HG03521 (cell line): Measurements from ENCODE around the gene TSC22D2.

ENCODE experiments used
- ATAC-seq: cut with Tn5 transposase; IDR thresholded peaks from one replicate; pipeline ENCODE4 v1.9.1; 2021; ENCODE audit warnings: mild to moderate bottlenecking, moderate library complexity; ENCODE audit not compliant: unreplicated experiment

TSC22D2 gene

GRCh38 chr3:150411106-150411460 is 3.0 kb downstream of the TSC22D2 start:
- ATAC-seq, result no peak

GRCh38 chr3:150411546-150411945 is 3.4 kb downstream of the TSC22D2 start:
- ATAC-seq, result no peak

GRCh38 chr3:150411976-150412375 is 3.9 kb downstream of the TSC22D2 start:
- ATAC-seq, result no peak

DNA sequence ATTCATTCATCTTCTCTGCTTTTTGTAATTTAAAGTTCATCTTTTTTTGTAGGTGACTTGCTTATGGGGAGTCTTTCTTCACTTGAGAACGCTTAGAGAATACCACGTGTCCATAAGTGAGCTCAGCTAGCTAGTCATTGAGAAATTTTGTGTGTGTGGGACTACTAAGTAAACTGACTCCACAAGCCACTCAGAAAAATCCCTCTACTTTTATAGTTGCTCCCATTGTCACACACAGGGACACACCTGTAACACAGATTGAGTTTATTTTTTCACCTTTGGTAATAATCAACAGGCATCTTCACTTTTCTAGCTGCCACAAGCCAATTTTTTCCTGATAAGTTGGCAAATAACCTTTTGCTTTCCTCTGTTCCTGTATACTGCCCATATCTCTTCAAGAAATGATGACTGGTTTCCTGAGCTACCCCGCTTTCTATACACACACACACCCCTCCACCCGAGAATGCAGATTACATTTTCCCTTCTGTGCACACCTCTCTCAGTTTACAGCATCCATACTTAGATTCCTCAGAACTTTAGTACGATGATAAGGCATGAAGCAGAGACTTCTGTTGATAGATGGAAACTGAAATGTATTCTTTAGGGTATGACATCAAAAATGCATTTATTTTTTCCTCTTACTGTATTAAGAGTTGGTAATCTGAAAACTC is 4.6 kb downstream of the TSC22D2 start:
- no peak for ATAC-seq

DNA sequence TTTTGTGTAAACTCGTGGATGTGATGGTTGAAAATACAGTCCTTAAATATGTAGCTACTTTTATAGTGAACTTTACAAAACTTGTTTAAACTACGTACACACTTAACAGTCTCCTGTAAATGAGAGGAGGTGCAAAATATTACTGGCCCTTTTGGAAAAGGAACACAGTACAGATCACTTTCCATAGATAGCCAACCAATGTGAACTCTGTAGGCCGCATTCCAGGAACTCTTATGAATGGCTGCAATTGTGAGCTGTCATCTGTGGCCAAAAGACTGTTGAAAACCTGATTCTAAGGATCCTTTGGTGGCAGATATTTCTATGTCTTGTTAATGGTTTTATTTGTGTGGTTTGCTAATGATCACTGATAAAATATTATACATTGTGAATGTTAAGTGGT is 6.2 kb downstream of the TSC22D2 start:
- no peak for ATAC-seq

GRCh38 chr3:150414959-150415358 is 6.9 kb downstream of the TSC22D2 start:
- ATAC-seq, result no peak

DNA sequence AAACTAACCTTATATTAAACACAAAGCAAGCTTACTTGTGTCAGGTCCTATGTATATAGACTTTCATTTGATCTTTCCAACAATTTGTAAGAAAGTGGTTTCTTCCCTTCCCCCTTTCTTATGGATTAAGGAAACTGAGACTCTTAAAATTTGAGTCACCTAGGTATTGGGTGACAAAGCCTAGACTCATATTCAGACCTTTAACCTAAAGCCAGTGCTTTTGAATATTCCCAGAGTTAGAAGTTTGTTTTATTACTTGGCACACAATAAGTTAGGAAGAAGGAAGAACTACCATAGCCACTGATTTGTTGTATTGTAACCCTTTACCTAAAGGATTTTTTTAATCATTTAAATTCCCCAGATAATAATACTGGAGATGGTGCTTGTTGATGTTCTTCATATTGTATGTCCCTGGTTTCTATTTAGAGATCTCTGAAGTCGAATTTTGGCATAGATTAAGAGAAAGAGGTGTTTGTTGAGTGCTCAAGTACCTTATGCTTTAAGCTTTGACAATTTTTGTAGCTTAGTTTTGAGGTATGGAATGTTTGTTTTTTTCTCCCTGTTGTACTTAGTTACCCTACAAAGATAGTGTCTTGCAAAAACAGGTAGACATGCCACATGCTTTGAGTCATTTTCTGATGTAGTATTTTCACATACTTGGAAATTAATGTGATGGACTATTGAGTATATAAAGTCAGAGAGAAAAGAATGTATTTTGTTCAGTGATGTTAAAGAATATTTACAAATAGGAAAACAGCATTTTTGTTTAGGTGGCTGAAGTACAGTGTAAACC is 11.2 kb downstream of the TSC22D2 start:
- no peak for ATAC-seq

DNA sequence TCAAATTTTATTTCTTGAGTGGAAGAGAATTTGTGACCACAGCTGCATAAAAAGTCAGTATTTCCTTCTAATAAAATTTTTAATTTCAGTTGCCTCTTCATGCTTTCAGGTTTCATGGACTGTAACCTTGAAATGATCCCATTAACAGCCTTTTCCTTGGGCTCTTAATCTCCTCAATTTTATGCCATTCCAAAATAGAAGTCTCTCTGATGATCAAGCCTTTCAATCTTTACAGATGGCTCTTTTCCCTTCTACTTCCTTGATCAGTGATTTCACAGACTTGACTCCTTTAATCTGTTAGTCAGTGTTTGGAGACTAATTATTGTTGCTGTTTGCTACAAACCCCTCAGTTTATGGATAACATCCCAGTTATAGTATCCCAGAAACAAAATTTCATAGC is 11.9 kb downstream of the TSC22D2 start:
- no peak for ATAC-seq

DNA sequence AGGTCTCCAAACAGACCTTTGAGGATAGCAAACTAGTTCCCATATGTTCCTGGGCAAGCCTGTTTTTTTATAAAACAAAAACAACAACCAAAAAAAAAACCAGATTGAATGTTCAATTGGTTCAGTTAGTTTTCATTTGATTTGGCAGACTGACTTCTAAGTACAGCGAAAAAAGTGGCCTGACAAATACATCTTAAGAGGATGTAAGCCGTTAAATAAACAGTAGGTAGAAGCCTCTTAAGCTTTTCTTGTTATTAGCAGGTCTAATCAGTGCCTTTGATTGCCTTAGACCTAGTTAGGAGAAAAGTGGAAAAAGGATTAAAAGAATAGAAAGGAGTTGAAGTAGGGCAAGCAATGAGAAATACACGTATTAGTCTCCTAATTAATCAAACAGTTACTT is 13.2 kb downstream of the TSC22D2 start:
- ATAC-seq, result no peak

DNA sequence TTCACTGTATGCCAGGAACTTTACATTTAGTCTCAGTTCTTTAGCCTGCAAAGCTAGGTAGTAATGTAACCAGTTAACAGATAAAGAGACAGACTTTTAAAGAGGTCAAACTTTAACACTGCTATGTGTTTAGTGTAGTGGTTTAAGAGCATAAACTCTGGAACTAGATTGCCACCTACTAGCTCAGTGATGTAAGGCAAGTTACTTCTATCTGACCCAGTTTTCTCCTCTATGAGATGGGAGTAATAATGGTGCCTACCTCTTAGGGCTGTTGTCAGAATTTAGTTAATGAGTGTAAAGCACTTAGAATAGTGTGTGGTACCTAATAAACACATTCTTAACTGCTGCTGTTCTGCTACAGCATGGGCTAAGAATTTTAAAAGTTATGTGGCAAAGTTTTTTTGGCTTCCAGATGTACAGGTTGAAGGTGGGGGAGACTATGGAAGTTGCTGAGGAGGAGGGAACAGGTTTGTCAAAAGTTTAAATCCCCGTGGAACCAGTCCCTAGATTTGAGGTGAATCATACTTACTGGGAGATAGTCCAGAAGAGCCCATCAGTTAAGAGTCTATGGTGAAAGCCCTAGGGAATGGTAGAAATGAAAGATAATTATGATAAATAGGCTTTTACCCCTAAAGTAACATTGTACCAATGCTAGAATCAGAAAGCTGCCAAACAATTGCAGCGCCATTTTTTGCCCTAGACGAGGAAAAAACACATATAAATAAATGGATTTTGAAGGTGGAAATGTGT is 13.9 kb downstream of the TSC22D2 start:
- ATAC-seq, result no peak

- ATAC-seq, result no peak
Measured at GRCh38 chr3:150422907-150423306, 14.8 kb downstream of the TSC22D2 start.

- no peak for ATAC-seq
Measured at GRCh38 chr3:150423761-150424160, 15.7 kb downstream of the TSC22D2 start.

GRCh38 chr3:150426292-150426691 is 18.2 kb downstream of the TSC22D2 start:
- ATAC-seq, result no peak

DNA sequence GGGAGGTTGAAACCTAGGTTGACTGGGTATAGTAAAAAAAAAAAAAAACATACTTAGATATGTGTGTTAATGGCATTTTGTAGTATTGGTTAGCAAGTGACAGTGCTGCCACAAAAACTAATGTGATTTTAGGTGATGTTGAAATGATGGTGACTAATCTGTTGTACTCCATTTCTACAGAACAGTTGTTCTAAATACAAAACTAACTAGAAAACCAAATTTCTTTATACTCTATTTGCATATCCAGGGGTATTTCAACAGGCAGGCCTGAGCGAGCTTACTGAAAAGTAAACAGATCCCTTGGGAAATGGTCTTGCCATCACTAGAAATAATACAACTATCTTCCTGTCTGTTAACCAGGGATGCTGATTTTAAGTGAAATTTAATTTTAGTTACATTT is 20.5 kb downstream of the TSC22D2 start:
- no peak for ATAC-seq

DNA sequence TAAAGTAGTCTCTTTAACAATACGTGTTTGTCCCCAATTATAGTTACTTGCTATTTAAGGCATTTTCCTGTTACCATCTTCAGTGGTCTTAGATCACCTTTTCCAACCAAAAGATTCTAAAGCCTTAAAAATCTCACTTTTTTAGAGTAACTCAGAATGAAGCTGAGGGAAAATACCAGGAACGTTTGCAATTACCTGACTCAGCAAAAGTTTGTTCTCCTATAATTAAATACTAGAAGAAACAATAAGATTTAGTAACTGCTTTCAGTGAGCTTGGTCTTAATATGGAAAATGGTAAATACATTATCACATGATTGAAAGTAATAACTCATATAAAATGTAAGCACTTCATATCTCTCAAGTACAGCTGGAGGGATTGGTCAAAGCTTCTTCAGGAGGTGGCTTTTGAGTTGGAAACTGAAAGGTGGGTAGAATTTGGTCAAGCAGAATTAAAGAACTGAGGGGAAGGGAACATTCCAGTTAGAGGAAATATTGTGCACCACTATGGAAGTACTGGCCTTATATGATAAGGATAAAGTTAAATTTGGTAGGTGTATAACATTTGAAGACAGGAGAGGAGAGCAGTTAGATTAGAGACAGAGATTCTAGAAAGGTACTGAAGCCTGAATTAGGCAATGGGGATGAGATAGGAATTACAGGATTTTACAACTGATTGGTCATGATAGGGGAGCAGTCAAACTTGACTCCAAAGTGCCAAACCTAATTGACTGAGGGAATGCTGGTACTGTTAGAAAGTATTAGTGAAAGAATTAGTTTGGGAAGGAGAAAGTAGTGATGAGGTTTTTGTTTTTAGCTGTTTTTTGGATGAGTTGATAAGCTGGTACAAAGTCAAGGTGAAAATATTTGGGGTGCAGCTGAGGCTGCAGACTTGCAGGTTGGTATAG is 21.9 kb downstream of the TSC22D2 start:
- ATAC-seq, result no peak

DNA sequence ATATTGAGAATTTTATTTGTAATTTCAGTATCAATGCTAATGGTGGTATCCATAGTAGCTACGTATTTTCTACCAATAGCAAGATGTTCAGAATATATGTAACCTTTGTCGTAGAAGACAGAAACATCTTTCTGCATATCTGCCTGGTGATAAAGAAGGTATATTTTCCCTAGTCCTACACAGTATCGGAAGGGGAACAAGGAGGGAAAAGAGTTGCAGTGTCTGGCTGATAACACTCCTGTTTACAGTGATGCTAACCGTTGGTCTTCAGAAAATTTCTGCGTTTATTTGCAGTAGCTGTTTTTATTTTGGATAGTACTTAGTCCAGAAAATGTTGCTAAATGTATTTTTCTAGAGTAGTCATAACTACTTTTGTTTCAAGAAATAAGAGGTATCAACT is 25.2 kb downstream of the TSC22D2 start:
- no peak for ATAC-seq

DNA sequence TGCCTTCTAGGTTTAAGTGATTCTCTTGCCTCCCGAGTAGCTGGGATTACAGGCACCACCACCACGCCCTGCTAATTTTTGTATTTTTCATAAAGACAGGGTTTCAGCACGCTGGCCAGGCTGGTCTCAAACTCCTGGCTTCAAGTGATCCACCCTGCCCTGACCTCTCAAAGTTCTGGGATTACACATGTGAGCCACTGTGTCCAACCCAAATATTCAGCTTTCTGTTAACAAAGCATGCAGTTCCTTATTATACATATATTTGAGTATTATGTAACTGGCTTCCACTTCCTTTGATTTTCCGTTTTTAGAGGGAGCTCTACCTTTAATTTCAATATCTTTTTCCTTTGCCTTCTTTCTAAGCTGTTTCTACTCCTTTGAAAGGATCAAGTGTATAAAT is 26.1 kb downstream of the TSC22D2 start:
- no peak for ATAC-seq

GRCh38 chr3:150436161-150436560 is 28.1 kb downstream of the TSC22D2 start:
- no peak for ATAC-seq

DNA sequence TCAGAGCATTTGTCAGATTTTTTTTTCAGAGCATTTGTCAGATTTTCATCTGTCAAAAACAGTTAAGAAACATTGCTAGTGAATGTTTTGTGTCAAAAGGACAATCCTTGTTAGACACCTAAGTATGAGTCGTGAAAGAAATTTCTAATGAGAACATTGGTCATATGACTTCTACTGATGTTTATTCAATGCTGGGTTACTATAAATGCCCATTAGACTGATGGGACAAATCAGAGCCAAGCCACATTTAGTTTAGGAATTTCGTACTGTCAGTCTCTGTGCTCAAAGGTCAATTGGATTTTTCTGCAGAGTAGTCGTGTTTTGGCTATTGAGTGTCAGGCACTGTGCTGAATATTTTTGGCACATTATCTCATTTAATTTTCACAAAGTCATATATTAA is 31.6 kb downstream of the TSC22D2 start:
- ATAC-seq, result no peak

DNA sequence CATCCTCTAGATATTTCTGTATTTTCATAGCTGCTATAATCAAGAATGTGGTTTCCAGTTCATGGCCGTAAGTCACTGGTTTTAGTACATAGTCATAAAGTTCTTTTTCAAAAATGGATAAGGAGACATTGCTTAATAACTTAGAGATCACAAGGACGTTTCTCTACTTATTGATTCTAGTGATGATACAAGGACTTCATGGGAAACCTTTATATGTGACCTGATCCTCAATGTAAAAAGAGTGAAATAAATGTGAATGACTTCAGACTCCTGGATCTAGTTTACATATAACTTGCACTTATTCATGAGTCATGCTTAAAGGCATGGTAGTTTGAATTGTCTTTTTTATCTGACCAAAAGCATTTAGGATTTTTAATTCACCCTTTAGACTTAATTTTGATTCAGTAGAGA is 35.2 kb downstream of the TSC22D2 start:
- no peak for ATAC-seq

DNA sequence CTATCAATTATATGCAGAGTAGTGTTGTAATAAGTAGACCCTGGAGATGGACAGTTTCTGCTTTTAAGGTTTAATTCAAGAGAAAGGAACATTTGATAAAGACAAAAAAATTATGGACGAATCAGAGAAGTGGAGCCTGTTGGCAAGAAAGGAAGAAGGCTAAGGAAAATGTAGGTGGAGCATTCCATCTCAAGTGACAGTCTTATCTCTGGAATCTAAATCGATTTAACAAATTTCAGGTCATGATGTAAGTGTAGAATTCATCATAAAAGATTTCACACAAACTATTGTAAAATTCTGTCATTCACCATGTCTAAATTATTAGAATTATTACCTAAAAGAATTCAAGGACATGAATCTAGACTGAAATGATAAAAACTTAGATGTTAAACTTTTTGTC is 36.3 kb downstream of the TSC22D2 start:
- no peak for ATAC-seq
